B cell (primary cell): Measurements from ENCODE around the gene VCL.

ENCODE experiments used
- CTCF ChIP-seq: fragments of 200-600 bp; IDR thresholded peaks from one replicate; pipeline ENCODE4 v1.8.0; 2022; ENCODE audit warnings: antibody characterized with exemption, mild to moderate bottlenecking
- EZH2 ChIP-seq: IDR thresholded peaks from 2 replicates; pipeline ENCODE4 v1.6.1; 2012; ENCODE audit warnings: borderline replicate concordance, low read depth, mild to moderate bottlenecking, moderate library complexity, low read length; ENCODE audit not compliant: insufficient read depth, poor library complexity, severe bottlenecking

GRCh38 chr10:73999703-74000102, 1.8 kb downstream of the VCL start:
- TF ChIP-seq CTCF (no peak), EZH2 (no peak)
